ENCODE measurements around the gene NLGN1.
"Not testable (repeated sequence)": the region's sequence is repeated elsewhere in the genome, so short reads cannot be mapped to it uniquely, and the experiment has no call there.

DNA sequence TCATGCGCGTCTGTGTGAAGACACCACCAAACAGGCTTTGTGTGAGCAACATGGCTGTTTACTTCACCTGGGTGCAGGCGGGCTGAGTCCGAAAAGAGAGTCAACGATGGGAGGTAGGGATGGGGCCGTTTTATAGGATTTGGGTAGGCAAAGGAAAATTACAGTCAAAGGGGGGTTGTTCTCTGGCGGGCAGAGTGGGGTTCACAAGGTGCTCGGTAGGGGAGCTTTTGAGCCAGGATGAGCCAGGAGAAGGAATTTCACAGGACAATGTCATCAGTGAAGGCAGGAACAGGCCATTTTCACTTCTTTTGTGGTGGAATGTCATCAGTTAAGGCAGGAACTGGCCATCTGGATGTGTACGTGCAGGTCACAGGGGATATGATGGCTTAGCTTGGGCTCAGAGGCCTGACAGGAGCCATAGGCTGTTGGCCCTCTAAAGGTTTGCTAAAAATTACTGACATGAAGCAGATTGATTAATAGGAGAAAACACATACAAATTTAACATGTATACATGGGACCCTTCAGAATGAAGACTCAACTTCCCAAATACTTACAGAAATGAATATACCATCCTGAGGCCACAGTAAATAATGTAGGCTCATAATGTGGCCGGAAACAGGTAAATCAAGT lies 834.6 kb downstream of the NLGN1 start:
- TF ChIP-seq CTCF, MAX (IDR thresholded peaks at IDR 0.05; ENCODE audit: low read depth, low read length): not testable (repeated sequence)

All from NB4 (cell line).